Thoracic aorta (tissue), 2 donors: ENCODE data around the gene ETNK2. TPM values are rescaled to one million over a fixed set of nuclear protein-coding genes. Genes with fewer than 3 reads are reported as not detected.

Experiments used
- ATAC-seq: fragments of 150-250 bp; one replicate; pipeline ENCODE4 v1.8.0; 2017; ENCODE audit warnings: low read depth; ENCODE audit not compliant: insufficient number of reproducible peaks, low FRiP score
- DNase-seq: peaks from one replicate; pipeline ENCODE4 v3.0.0-alpha.2; 2020; ENCODE audit warnings: low spot score
- H3K27ac ChIP-seq, 2 donors: fragments of 200-600 bp; sonication (generic); 1 replicate in 1 of 2; 2 replicates in 1 of 2; pipeline ENCODE4 v1.5.1; 2016; ENCODE audit warnings: mild to moderate bottlenecking in 2 of 2, moderate library complexity in 2 of 2
- H3K27me3 ChIP-seq: fragments of 200-600 bp; sonication (generic); replicated peaks from 2 replicates; pipeline ENCODE4 v1.6.0; 2016; ENCODE audit warnings: mild to moderate bottlenecking; ENCODE audit not compliant: insufficient read depth
- H3K36me3 ChIP-seq: fragments of 200-600 bp; sonication (generic); one replicate; pipeline ENCODE4 v1.5.1; 2016
- H3K4me1 ChIP-seq, 2 donors: fragments of 200-600 bp; sonication (generic); 1 replicate in 1 of 2; 2 replicates in 1 of 2; pipeline versions ENCODE4 v1.5.1 to v1.6.0; 2016; ENCODE audit warnings: low read depth in 2 of 2, mild to moderate bottlenecking in 1 of 2; ENCODE audit not compliant: control insufficient read depth in 1 of 2
- H3K4me3 ChIP-seq: fragments of 200-600 bp; sonication (generic); 2 replicates; pipeline ENCODE4 v1.5.1; 2016; ENCODE audit warnings: mild to moderate bottlenecking
- H3K9me3 ChIP-seq: fragments of 200-600 bp; sonication (generic); 2 replicates; pipeline ENCODE4 v1.5.1; 2016
- CTCF ChIP-seq: fragments of 200-600 bp; sonication (generic); IDR thresholded peaks from one replicate; pipeline ENCODE4 v1.5.1; 2019; ENCODE audit warnings: antibody characterized with exemption
- total RNA-seq, 2 donors: library from RNA; depleted of rRNA; stranded (reverse); fragments of >200 nt; gene quantifications; one replicate each; pipeline versions ENCODE4 v1.1.0 to v1.2.3, GENCODE V29; 2016

Gene ETNK2
- total RNA-seq, 2 donors from 2014 or later, result 18.0 to 24.5 TPM

GRCh38 chr1:204145033-204145504 is 6.8 kb downstream of the ETNK2 start:
- Histone ChIP-seq H3K9me3 (no peaks in the 10 kb centered on the region), H3K4me3 (no peak overlapping the region), H3K36me3 (peaks cover 25% of the 10 kb centered on the region), H3K27ac (no peak overlapping the region), H3K27me3 (no peaks in the 10 kb centered on the region), H3K4me1 (peaks cover 0 to 9% of the 10 kb centered on the region in 2 donors)
- no peak for TF ChIP-seq CTCF
- no peak for ATAC-seq
- no peak for DNase-seq

- Histone ChIP-seq H3K4me1 (no peaks in the 10 kb centered on the region), H3K27me3 (no peaks in the 10 kb centered on the region), H3K36me3 (peaks cover 27% of the 10 kb centered on the region), H3K4me3 (no peak overlapping the region), H3K9me3 (no peaks in the 10 kb centered on the region), H3K27ac (no peak overlapping the region)
- TF ChIP-seq CTCF, result no peak
- no peak for ATAC-seq
- DNase-seq, result no peak
Measured at GRCh38 chr1:204143276-204144041, 8.4 kb downstream of the ETNK2 start.

- H3K27ac ChIP-seq, result no peak overlapping the region
- peaks cover 31% of the 10 kb centered on the region for H3K36me3 ChIP-seq
Measured at GRCh38 chr1:204142032-204142974, 9.5 kb downstream of the ETNK2 start.

GRCh38 chr1:204141131-204141530 is 10.7 kb downstream of the ETNK2 start:
- ATAC-seq (no peak), DNase-seq (no peak)
- H3K9me3 ChIP-seq, result no peaks in the 10 kb centered on the region
- no peaks in the 10 kb centered on the region for H3K27me3 ChIP-seq
- no peak overlapping the region for H3K27ac ChIP-seq
- no peak for TF ChIP-seq CTCF
- H3K4me1 ChIP-seq, result no peaks in the 10 kb centered on the region
- H3K4me3 ChIP-seq, result no peak overlapping the region
- H3K36me3 ChIP-seq, result peaks cover 24% of the 10 kb centered on the region

More at GRCh38 chr1:204142032-204142974, 9.5 kb downstream of the ETNK2 start:
- TF ChIP-seq CTCF, result no peak
- H3K4me3 ChIP-seq, result no peak overlapping the region
- ATAC-seq (no peak), DNase-seq (no peak)
- H3K9me3 ChIP-seq, result no peaks in the 10 kb centered on the region
- no peaks in the 10 kb centered on the region for H3K4me1 ChIP-seq
- H3K27me3 ChIP-seq, result no peaks in the 10 kb centered on the region

- no peak for ATAC-seq
- peaks cover 14% of the 10 kb centered on the region for H3K36me3 ChIP-seq
Measured at GRCh38 chr1:204139952-204140351, 11.9 kb downstream of the ETNK2 start.

More at GRCh38 chr1:204139952-204140351, 11.9 kb downstream of the ETNK2 start:
- no peaks in the 10 kb centered on the region for H3K27me3 ChIP-seq
- no peaks in the 10 kb centered on the region for H3K4me1 ChIP-seq
- TF ChIP-seq CTCF, result no peak
- no peak overlapping the region for H3K4me3 ChIP-seq
- no peaks in the 10 kb centered on the region for H3K9me3 ChIP-seq
- no peak for DNase-seq
- no peak overlapping the region for H3K27ac ChIP-seq
